Erythroblast (primary cell): ENCODE results near the gene PDGFA.
"Not testable (repeated sequence)": the region's sequence is repeated elsewhere in the genome, so short reads cannot be mapped to it uniquely, and the experiment has no call there.

Source experiments
- DNase-seq, 2 experiments: peaks; one replicate each; lab custom pipeline; 2025; lab: John Stamatoyannopoulos, UW
- GATA1 ChIP-seq: IDR thresholded peaks from 2 replicates; pipeline ENCODE4 v1.6.1; 2011; ENCODE audit warnings: low read depth, mild to moderate bottlenecking, control low read depth, low read length, moderate library complexity
- POLR2A ChIP-seq: IDR thresholded peaks from 2 replicates; pipeline ENCODE4 v1.6.1; 2011; ENCODE audit warnings: mild to moderate bottlenecking, low read length

The PDGFA gene

GRCh38 chr7:556837-557557, 37.4 kb upstream of the PDGFA start:
- TF ChIP-seq POLR2A (no peak), GATA1 (no peak)
- DNase-seq = no peak

GRCh38 chr7:556291-556826, 36.7 kb upstream of the PDGFA start:
- DNase-seq = no peak
- no peak for TF ChIP-seq POLR2A
- TF ChIP-seq GATA1 = no peak

DNA sequence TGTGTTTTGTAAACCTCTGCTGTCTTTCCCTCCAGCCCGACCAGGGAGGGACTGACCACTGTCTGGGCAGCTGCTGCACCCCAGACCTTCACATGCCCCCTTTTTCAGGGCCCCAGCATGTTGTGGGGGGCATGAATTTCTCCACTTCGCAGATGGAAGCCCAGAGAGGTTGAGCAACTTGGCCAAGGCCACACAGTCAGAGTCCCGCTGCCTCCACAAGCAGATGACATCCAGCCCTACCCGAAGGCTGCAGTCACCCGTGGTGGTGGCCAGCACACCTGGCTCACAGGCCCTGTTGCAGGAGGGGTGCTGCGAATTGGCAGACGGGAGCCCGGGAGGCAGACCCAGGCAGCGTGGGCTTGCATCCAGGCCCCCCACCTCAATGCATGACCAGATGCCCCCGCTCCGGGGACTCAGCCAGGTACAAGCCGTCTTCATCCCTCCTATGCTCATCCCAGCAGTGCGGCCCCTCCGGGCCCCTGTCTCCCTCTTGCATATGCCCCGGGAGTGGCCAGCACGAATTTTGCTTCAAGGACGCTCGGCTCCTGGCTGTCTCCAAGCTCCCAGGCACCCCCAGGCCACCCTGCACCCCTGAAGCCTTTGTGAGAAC, 36.0 kb upstream of the PDGFA start:
- no peak for DNase-seq
- TF ChIP-seq POLR2A (no peak), GATA1 (no peak)

GRCh38 chr7:553636-554111, 34.0 kb upstream of the PDGFA start:
- no peak for DNase-seq
- TF ChIP-seq POLR2A = no peak
- TF ChIP-seq GATA1 = no peak

- TF ChIP-seq POLR2A (no peak), GATA1 (no peak)
- DNase-seq = no peak
Measured at GRCh38 chr7:552868-553635, 33.4 kb upstream of the PDGFA start.

- not testable (repeated sequence) for DNase-seq
Measured at GRCh38 chr7:552151-552867, 32.7 kb upstream of the PDGFA start.

DNA sequence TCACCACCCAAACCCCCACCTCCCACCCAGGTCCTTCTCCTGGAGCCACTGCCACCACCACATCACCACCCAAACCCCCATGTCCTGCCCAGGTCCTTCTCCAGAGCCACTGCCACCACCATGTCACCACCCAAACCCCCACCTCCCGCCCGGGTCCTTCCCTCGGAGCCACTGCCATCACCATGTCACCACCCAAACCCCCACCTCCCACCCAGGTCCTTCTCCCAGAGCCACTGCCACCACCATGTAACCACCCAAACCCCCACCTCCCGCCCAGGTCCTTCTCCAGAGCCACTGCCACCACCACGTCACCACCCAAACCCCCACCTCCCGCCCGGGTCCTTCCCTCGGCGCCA, 31.9 kb upstream of the PDGFA start:
- not testable (repeated sequence) for DNase-seq

- no peak for TF ChIP-seq GATA1
- TF ChIP-seq POLR2A = no peak
- no peak for DNase-seq
Measured at GRCh38 chr7:550881-551614, 31.4 kb upstream of the PDGFA start.

GRCh38 chr7:549891-550625, 30.4 kb upstream of the PDGFA start:
- no peak for TF ChIP-seq GATA1
- no peak for DNase-seq

- no peak for TF ChIP-seq GATA1
- no peak for TF ChIP-seq POLR2A
- DNase-seq = no peak
Measured at GRCh38 chr7:549066-549890, 29.6 kb upstream of the PDGFA start.

DNA sequence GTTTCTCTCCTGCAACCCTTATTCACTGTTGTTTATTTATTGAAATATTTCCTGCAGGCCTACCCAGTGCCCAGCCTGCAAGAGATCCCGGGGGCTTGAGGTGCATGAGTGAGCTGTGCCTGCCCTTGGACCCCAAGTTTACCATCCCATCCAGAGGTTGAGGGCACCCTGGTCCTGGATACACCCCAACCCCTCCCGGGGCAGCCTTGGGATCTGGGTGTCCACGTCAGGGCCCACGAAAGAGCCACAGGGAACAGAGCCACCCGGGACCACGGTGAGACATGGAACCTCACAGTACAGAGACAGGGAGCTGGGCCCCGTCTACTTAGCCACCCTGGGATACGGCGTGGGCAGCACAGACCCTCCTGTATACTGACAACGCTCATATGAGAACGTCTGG, 28.8 kb upstream of the PDGFA start:
- TF ChIP-seq GATA1 (no peak), POLR2A (no peak)
- no peak for DNase-seq

GRCh38 chr7:545470-545869, 25.8 kb upstream of the PDGFA start:
- no peak for TF ChIP-seq POLR2A
- DNase-seq = no peak
